ENCODE results near the gene RNF220.

Gene RNF220

GRCh38 chr1:44359234-44359935 lies 45.7 kb upstream of the RNF220 start:
- H3K36me3 ChIP-seq (ENCODE audit: insufficient read depth, low read length), result no peaks in the 10 kb centered on the region
- no peaks in the 10 kb centered on the region for H4K20me1 ChIP-seq (ENCODE audit: insufficient read depth, low read length)
- no peak overlapping the region for H3K9ac ChIP-seq (ENCODE audit: low read length)
- no peaks in the 10 kb centered on the region for H3F3A ChIP-seq (ENCODE audit: insufficient read depth, low read length)
- no peak for TF ChIP-seq EZH2 (IDR thresholded peaks at IDR 0.05; ENCODE audit: borderline replicate concordance, low read length)
- TF ChIP-seq, protein P1, sequence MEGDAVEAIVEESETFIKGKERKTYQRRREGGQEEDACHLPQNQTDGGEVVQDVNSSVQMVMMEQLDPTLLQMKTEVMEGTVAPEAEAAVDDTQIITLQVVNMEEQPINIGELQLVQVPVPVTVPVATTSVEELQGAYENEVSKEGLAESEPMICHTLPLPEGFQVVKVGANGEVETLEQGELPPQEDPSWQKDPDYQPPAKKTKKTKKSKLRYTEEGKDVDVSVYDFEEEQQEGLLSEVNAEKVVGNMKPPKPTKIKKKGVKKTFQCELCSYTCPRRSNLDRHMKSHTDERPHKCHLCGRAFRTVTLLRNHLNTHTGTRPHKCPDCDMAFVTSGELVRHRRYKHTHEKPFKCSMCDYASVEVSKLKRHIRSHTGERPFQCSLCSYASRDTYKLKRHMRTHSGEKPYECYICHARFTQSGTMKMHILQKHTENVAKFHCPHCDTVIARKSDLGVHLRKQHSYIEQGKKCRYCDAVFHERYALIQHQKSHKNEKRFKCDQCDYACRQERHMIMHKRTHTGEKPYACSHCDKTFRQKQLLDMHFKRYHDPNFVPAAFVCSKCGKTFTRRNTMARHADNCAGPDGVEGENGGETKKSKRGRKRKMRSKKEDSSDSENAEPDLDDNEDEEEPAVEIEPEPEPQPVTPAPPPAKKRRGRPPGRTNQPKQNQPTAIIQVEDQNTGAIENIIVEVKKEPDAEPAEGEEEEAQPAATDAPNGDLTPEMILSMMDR (IDR thresholded peaks at IDR 0.05; ENCODE audit: low read length), result no peak
- H3K27ac ChIP-seq (ENCODE audit: low read depth, low read length, poor library complexity, severe bottlenecking), result no peak overlapping the region
- H3K9me2 ChIP-seq (ENCODE audit: low read depth, low read length), result no peaks in the 10 kb centered on the region
- H3K4me1 ChIP-seq (ENCODE audit: insufficient read depth, low read length, severe bottlenecking), result peaks cover 14% of the 10 kb centered on the region
- no peak overlapping the region for H3K4me3 ChIP-seq (ENCODE audit: low read depth, low read length, poor library complexity, severe bottlenecking)
- no peak overlapping the region for H2AFZ ChIP-seq (ENCODE audit: low read length)
- H3K27me3 ChIP-seq (ENCODE audit: insufficient read depth, low read length), result no peaks in the 10 kb centered on the region
- peaks cover 3% of the 10 kb centered on the region for H3K79me2 ChIP-seq (ENCODE audit: insufficient read depth, low read length)
- no peaks in the 10 kb centered on the region for H3K9me3 ChIP-seq (ENCODE audit: low read length)
- H3K4me2 ChIP-seq (ENCODE audit: low read length), result no peak overlapping the region

- no peak overlapping the region for H3K4me3 ChIP-seq (ENCODE audit: low read depth, low read length, poor library complexity, severe bottlenecking)
- no peaks in the 10 kb centered on the region for H3K9me3 ChIP-seq (ENCODE audit: low read length)
- TF ChIP-seq, protein P1 (IDR thresholded peaks at IDR 0.05; ENCODE audit: low read length), result no peak
- no peak for TF ChIP-seq EZH2 (IDR thresholded peaks at IDR 0.05; ENCODE audit: borderline replicate concordance, low read length)
- H3K4me2 ChIP-seq (ENCODE audit: low read length), result no peak overlapping the region
- no peaks in the 10 kb centered on the region for H3F3A ChIP-seq (ENCODE audit: insufficient read depth, low read length)
- no peaks in the 10 kb centered on the region for H4K20me1 ChIP-seq (ENCODE audit: insufficient read depth, low read length)
- H3K36me3 ChIP-seq (ENCODE audit: insufficient read depth, low read length), result no peaks in the 10 kb centered on the region
- H3K9ac ChIP-seq (ENCODE audit: low read length), result no peak overlapping the region
- no peaks in the 10 kb centered on the region for H3K9me2 ChIP-seq (ENCODE audit: low read depth, low read length)
- H3K27ac ChIP-seq (ENCODE audit: low read depth, low read length, poor library complexity, severe bottlenecking), result no peak overlapping the region
- H3K4me1 ChIP-seq (ENCODE audit: insufficient read depth, low read length, severe bottlenecking), result peaks cover 6% of the 10 kb centered on the region
- no peaks in the 10 kb centered on the region for H3K79me2 ChIP-seq (ENCODE audit: insufficient read depth, low read length)
- H2AFZ ChIP-seq (ENCODE audit: low read length), result no peak overlapping the region
- H3K27me3 ChIP-seq (ENCODE audit: insufficient read depth, low read length), result no peaks in the 10 kb centered on the region
Measured at GRCh38 chr1:44361478-44361877, 43.6 kb upstream of the RNF220 start.

DNA sequence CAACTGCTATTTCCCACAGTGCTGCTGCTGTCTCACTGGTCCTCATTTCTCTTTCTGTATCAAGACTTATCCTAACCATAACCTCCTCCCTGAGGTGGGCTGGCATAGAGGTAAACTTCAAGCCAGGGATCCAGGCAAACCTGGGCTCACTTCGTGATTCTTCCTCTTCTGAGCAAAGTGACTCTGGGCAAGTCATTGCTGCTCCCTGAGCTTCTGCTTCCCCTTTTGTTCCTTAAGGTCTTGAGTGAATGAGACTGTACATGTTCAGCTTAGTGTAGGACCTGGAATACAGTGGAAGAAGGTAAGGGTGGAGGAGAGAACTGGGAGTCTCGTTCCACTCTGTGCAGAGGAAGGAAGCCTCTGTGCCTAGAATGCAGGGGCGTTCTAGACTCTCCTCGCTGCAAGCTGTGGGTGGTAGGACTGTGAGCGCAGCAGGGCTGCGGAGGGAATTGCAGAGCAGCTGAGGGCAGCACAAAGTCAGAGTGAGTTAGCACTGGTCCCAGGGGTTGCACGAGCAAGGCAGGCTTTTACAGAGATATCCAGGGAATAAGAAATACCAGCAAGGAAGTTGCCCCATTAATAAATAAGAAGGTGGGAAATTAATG lies 38.6 kb upstream of the RNF220 start:
- Histone ChIP-seq H3K27me3 (ENCODE audit: insufficient read depth, low read length) (no peaks in the 10 kb centered on the region), H4K20me1 (ENCODE audit: insufficient read depth, low read length) (no peaks in the 10 kb centered on the region), H3K9ac (ENCODE audit: low read length) (no peak overlapping the region), H3K4me2 (ENCODE audit: low read length) (no peak overlapping the region), H2AFZ (ENCODE audit: low read length) (no peak overlapping the region), H3K4me3 (ENCODE audit: low read depth, low read length, poor library complexity, severe bottlenecking) (no peak overlapping the region), H3K36me3 (ENCODE audit: insufficient read depth, low read length) (no peaks in the 10 kb centered on the region), H3F3A (ENCODE audit: insufficient read depth, low read length) (no peaks in the 10 kb centered on the region), H3K79me2 (ENCODE audit: insufficient read depth, low read length) (no peaks in the 10 kb centered on the region), H3K9me2 (ENCODE audit: low read depth, low read length) (no peaks in the 10 kb centered on the region), H3K4me1 (ENCODE audit: insufficient read depth, low read length, severe bottlenecking) (peaks cover 6% of the 10 kb centered on the region), H3K9me3 (ENCODE audit: low read length) (no peaks in the 10 kb centered on the region), H3K27ac (ENCODE audit: low read depth, low read length, poor library complexity, severe bottlenecking) (no peak overlapping the region)
- no peak for TF ChIP-seq EZH2 (IDR thresholded peaks at IDR 0.05; ENCODE audit: borderline replicate concordance, low read length)
- TF ChIP-seq, protein P1 (IDR thresholded peaks at IDR 0.05; ENCODE audit: low read length), result no peak
